ENCODE data around the gene HSPE1.
A peak's percentile ranks its signal among the peaks of the same experiment; 100 is the strongest.

HSPE1 gene

GRCh38 chr2:197506658-197507057, 6.5 kb downstream of the HSPE1 start:
- no peak for FAIRE-seq
- TF ChIP-seq POLR2A (IDR thresholded peaks at IDR 0.05; ENCODE audit: low read depth, low read length) (no peak), PAX5 (IDR thresholded peaks at IDR 0.05; ENCODE audit: insufficient read depth, low read length, severe bottlenecking) (no peak), POLR2AphosphoS5 (IDR thresholded peaks at IDR 0.05; ENCODE audit: low read depth, low read length) (no peak), POU2F2 (IDR thresholded peaks at IDR 0.05; ENCODE audit: low read depth, low read length) (no peak), TAF1 (IDR thresholded peaks at IDR 0.05; ENCODE audit: low read depth, low read length) (no peak), SPI1 (IDR thresholded peaks at IDR 0.05; ENCODE audit: low read depth, low read length) (no peak)
- no peak for DNase-seq (ENCODE audit: insufficient read length, low spot score)

GRCh38 chr2:197513915-197514314, 13.7 kb downstream of the HSPE1 start:
- DNase-seq (ENCODE audit: insufficient read length, low spot score): no peak
- no peak for FAIRE-seq
- no peak for TF ChIP-seq POLR2AphosphoS5 (IDR thresholded peaks at IDR 0.05; ENCODE audit: low read depth, low read length)
- no peak for TF ChIP-seq POLR2A (IDR thresholded peaks at IDR 0.05; ENCODE audit: low read depth, low read length)
- TF ChIP-seq PAX5 (IDR thresholded peaks at IDR 0.05; ENCODE audit: insufficient read depth, low read length, severe bottlenecking): no peak
- no peak for TF ChIP-seq TAF1 (IDR thresholded peaks at IDR 0.05; ENCODE audit: low read depth, low read length)
- TF ChIP-seq POU2F2 (IDR thresholded peaks at IDR 0.05; ENCODE audit: low read depth, low read length): no peak
- no peak for TF ChIP-seq SPI1 (IDR thresholded peaks at IDR 0.05; ENCODE audit: low read depth, low read length)

GRCh38 chr2:197514754-197515153, 14.6 kb downstream of the HSPE1 start:
- TF ChIP-seq POLR2A (IDR thresholded peaks at IDR 0.05; ENCODE audit: low read depth, low read length) (no peak), POU2F2 (IDR thresholded peaks at IDR 0.05; ENCODE audit: low read depth, low read length) (no peak), TAF1 (IDR thresholded peaks at IDR 0.05; ENCODE audit: low read depth, low read length) (no peak), PAX5 (IDR thresholded peaks at IDR 0.05; ENCODE audit: insufficient read depth, low read length, severe bottlenecking) (no peak), POLR2AphosphoS5 (IDR thresholded peaks at IDR 0.05; ENCODE audit: low read depth, low read length) (no peak), SPI1 (IDR thresholded peaks at IDR 0.05; ENCODE audit: low read depth, low read length) (no peak)
- FAIRE-seq (peak; percentile 66), DNase-seq (ENCODE audit: insufficient read length, low spot score) (no peak)

DNA sequence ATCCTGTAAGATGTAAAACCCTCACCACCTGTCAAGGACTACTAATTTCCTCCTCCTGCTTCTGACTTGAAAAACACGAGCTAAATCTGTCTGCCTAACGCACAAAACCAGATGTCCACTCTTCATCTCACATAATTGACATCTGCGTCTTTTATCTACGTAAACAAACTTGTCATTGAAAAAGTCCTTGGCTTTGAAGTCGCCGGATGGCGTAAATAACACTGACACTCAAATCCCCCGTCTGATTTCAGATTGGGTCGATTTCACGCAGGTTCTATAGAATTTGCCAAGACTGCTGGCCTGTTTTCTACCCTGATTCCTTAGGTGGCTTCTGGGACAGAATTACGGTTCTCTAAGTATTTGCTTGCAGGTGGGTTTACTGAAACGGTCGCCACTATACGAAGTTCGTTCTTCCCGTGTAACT, 15.1 kb downstream of the HSPE1 start:
- DNase-seq (ENCODE audit: insufficient read length, low spot score) (no peak), FAIRE-seq (peak; percentile 71)
- TF ChIP-seq TAF1 (IDR thresholded peaks at IDR 0.05; ENCODE audit: low read depth, low read length): no peak
- TF ChIP-seq POU2F2 (IDR thresholded peaks at IDR 0.05; ENCODE audit: low read depth, low read length): no peak
- no peak for TF ChIP-seq PAX5 (IDR thresholded peaks at IDR 0.05; ENCODE audit: insufficient read depth, low read length, severe bottlenecking)
- TF ChIP-seq SPI1 (IDR thresholded peaks at IDR 0.05; ENCODE audit: low read depth, low read length): no peak
- no peak for TF ChIP-seq POLR2A (IDR thresholded peaks at IDR 0.05; ENCODE audit: low read depth, low read length)
- no peak for TF ChIP-seq POLR2AphosphoS5 (IDR thresholded peaks at IDR 0.05; ENCODE audit: low read depth, low read length)

GRCh38 chr2:197515739-197516392, 15.7 kb downstream of the HSPE1 start, which contains the start of gene MOB4:
MOB4 (plus strand) TSS chr2:197516066; CDS start chr2:197516087, 21 bp downstream.
- FAIRE-seq (peak; percentile 99), DNase-seq (ENCODE audit: insufficient read length, low spot score) (peak; percentile 89)
- peak; percentile 92 for TF ChIP-seq POLR2AphosphoS5 (IDR thresholded peaks at IDR 0.05; ENCODE audit: low read depth, low read length)
- no peak for TF ChIP-seq SPI1 (IDR thresholded peaks at IDR 0.05; ENCODE audit: low read depth, low read length)
- peak; percentile 88 for TF ChIP-seq TAF1 (IDR thresholded peaks at IDR 0.05; ENCODE audit: low read depth, low read length)
- TF ChIP-seq POU2F2 (IDR thresholded peaks at IDR 0.05; ENCODE audit: low read depth, low read length): peak; percentile 60; the same call in 1 of the 2 replicates
- TF ChIP-seq POLR2A (IDR thresholded peaks at IDR 0.05; ENCODE audit: low read depth, low read length): peak; percentile 93
- no peak for TF ChIP-seq PAX5 (IDR thresholded peaks at IDR 0.05; ENCODE audit: insufficient read depth, low read length, severe bottlenecking)

- peak; percentile 14 for DNase-seq (ENCODE audit: insufficient read length, low spot score)
- TF ChIP-seq PAX5 (IDR thresholded peaks at IDR 0.05; ENCODE audit: insufficient read depth, low read length, severe bottlenecking) (no peak), SPI1 (IDR thresholded peaks at IDR 0.05; ENCODE audit: low read depth, low read length) (no peak), POLR2A (IDR thresholded peaks at IDR 0.05; ENCODE audit: low read depth, low read length) (no peak), POLR2AphosphoS5 (IDR thresholded peaks at IDR 0.05; ENCODE audit: low read depth, low read length) (no peak), TAF1 (IDR thresholded peaks at IDR 0.05; ENCODE audit: low read depth, low read length) (no peak), POU2F2 (IDR thresholded peaks at IDR 0.05; ENCODE audit: low read depth, low read length) (no peak)
- FAIRE-seq: peak; percentile 47
Observed at GRCh38 chr2:197516393-197516761, 16.2 kb downstream of the HSPE1 start.

DNA sequence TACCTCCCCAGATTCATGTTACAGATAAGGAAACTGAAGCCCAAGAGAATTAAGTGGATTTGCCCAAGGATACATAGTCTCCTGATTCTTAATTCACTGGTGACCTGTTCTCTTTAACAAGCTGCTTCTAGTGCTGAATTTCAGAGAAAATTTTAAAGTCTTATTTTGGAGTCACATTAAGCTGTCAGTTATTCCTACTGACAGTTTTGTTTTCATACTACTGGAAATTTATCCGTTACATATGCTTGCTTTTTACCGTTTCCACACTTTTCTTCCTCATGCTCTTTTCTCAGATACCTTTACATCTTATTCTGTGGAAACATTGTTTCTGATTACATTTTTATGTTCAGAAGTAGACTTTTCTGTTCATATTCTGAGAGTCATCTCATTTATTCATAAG, 17.0 kb downstream of the HSPE1 start:
- DNase-seq (ENCODE audit: insufficient read length, low spot score) (no peak), FAIRE-seq (no peak)

GRCh38 chr2:197538412-197538811, 38.2 kb downstream of the HSPE1 start:
- FAIRE-seq (no peak), DNase-seq (ENCODE audit: insufficient read length, low spot score) (no peak)
- TF ChIP-seq POU2F2 (IDR thresholded peaks at IDR 0.05; ENCODE audit: low read depth, low read length) (no peak), POLR2A (IDR thresholded peaks at IDR 0.05; ENCODE audit: low read depth, low read length) (no peak), TAF1 (IDR thresholded peaks at IDR 0.05; ENCODE audit: low read depth, low read length) (no peak), SPI1 (IDR thresholded peaks at IDR 0.05; ENCODE audit: low read depth, low read length) (no peak), PAX5 (IDR thresholded peaks at IDR 0.05; ENCODE audit: insufficient read depth, low read length, severe bottlenecking) (no peak), POLR2AphosphoS5 (IDR thresholded peaks at IDR 0.05; ENCODE audit: low read depth, low read length) (no peak)

More for the DNA sequence above, 17.0 kb downstream of the HSPE1 start:
- no peak for TF ChIP-seq PAX5 (IDR thresholded peaks at IDR 0.05; ENCODE audit: insufficient read depth, low read length, severe bottlenecking)
- TF ChIP-seq POLR2A (IDR thresholded peaks at IDR 0.05; ENCODE audit: low read depth, low read length): no peak
- TF ChIP-seq TAF1 (IDR thresholded peaks at IDR 0.05; ENCODE audit: low read depth, low read length): no peak
- no peak for TF ChIP-seq SPI1 (IDR thresholded peaks at IDR 0.05; ENCODE audit: low read depth, low read length)
- TF ChIP-seq POU2F2 (IDR thresholded peaks at IDR 0.05; ENCODE audit: low read depth, low read length): no peak
- no peak for TF ChIP-seq POLR2AphosphoS5 (IDR thresholded peaks at IDR 0.05; ENCODE audit: low read depth, low read length)

GRCh38 chr2:197539734-197540133, 39.6 kb downstream of the HSPE1 start:
- FAIRE-seq: no peak

More at GRCh38 chr2:197539734-197540133, 39.6 kb downstream of the HSPE1 start:
- no peak for TF ChIP-seq PAX5 (IDR thresholded peaks at IDR 0.05; ENCODE audit: insufficient read depth, low read length, severe bottlenecking)
- TF ChIP-seq POLR2A (IDR thresholded peaks at IDR 0.05; ENCODE audit: low read depth, low read length): no peak
- TF ChIP-seq POU2F2 (IDR thresholded peaks at IDR 0.05; ENCODE audit: low read depth, low read length): no peak
- TF ChIP-seq POLR2AphosphoS5 (IDR thresholded peaks at IDR 0.05; ENCODE audit: low read depth, low read length): no peak
- TF ChIP-seq SPI1 (IDR thresholded peaks at IDR 0.05; ENCODE audit: low read depth, low read length): no peak
- TF ChIP-seq TAF1 (IDR thresholded peaks at IDR 0.05; ENCODE audit: low read depth, low read length): no peak
- no peak for DNase-seq (ENCODE audit: insufficient read length, low spot score)

All from GM12891 (cell line).